ENCODE data around the gene SH2D2A. TPM values are rescaled to one million over a fixed set of nuclear protein-coding genes. Genes with fewer than 3 reads are reported as not detected.

SH2D2A gene
- total RNA-seq, 2 donors from 2014 or later = 129 to 137 TPM

DNA sequence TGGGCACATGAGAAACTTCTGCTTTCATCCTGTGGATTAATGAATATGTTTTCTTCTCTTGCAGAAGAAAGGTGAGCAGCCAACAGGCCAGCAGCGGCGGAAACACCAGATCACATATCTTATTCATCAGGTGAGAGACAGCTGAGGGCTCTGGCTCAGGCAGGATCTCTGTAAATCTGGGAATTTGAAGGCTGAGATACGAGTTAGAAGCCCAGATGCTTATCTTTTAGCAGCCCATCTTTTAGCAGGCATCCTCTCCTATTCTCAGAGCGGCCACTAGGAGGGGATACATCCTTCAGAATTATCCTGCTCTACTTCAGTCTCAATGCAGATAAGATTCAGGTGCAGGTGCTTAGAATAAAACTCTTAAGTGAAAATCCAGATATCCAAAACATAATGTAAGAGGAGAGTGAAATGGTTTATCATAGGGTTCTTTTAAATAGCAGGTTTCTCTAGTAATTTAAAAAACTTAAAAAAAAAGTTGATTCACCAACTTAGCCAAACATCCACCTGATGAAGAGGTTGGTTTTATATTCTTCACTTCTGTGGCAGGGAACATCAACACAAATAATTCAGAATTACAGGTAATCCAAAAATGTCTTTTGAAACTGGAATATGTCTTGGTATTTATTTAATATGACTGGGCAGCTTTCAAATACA lies 19.3 kb downstream of the SH2D2A start:
- ATAC-seq (peak; percentile 72), DNase-seq (peak in 2 of 3 donors; percentile 33 to 53)
- Mint-ChIP-seq H3K4me1 (peaks cover 28% of the 10 kb centered on the region), H3K27me3 (no peaks in the 10 kb centered on the region), H3K27ac (no peak overlapping the region), H3K4me3 (no peak overlapping the region), H3K36me3 (ENCODE audit: low read depth) (peaks cover 8% of the 10 kb centered on the region)
- no peaks in the 10 kb centered on the region for H3K9me3 ChIP-seq (ENCODE audit: control insufficient read depth, low read length, poor library complexity, severe bottlenecking)

- no peaks in the 10 kb centered on the region for H3K27me3 Mint-ChIP-seq
- peaks cover 10% of the 10 kb centered on the region for H3K36me3 Mint-ChIP-seq (ENCODE audit: low read depth)
- no peak overlapping the region for H3K4me3 Mint-ChIP-seq
- no peak overlapping the region for H3K27ac Mint-ChIP-seq
- H3K9me3 ChIP-seq (ENCODE audit: control insufficient read depth, low read length, poor library complexity, severe bottlenecking) = no peaks in the 10 kb centered on the region
- H3K4me1 Mint-ChIP-seq = peaks cover 20% of the 10 kb centered on the region
- no peak for ATAC-seq
- no peak for DNase-seq
Measured at GRCh38 chr1:156796340-156797097, 20.1 kb downstream of the SH2D2A start.

DNA sequence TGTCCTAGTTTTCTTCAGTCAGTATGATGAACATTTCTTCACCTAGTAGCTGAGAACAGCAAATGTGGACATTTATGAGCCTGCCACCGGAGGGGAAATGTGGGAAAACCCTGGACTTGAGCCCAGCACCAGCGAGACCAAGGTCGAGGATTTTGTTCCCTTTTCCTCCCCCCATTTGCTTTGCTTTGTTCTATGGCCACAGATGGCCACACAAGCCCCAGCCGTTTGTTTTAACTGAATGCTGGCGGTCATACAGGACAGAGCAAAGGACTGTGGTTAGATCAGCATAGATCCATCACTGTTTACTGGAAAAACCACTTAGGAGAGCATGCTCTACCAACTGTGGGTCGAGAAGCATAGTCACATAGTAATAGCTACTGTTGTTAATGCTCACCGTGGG lies 20.9 kb downstream of the SH2D2A start:
- no peak for DNase-seq
- H3K4me1 Mint-ChIP-seq = peaks cover 16% of the 10 kb centered on the region
- H3K36me3 Mint-ChIP-seq (ENCODE audit: low read depth) = peaks cover 10% of the 10 kb centered on the region
- H3K27ac Mint-ChIP-seq = no peak overlapping the region
- no peaks in the 10 kb centered on the region for H3K9me3 ChIP-seq (ENCODE audit: control insufficient read depth, low read length, poor library complexity, severe bottlenecking)
- no peaks in the 10 kb centered on the region for H3K27me3 Mint-ChIP-seq
- H3K4me3 Mint-ChIP-seq = no peak overlapping the region
- ATAC-seq = no peak

- H3K4me1 Mint-ChIP-seq = peaks cover 17% of the 10 kb centered on the region
- no peak overlapping the region for H3K27ac Mint-ChIP-seq
- H3K36me3 Mint-ChIP-seq (ENCODE audit: low read depth) = peaks cover 10% of the 10 kb centered on the region
Measured at GRCh38 chr1:156795374-156795733, 21.3 kb downstream of the SH2D2A start.

DNA sequence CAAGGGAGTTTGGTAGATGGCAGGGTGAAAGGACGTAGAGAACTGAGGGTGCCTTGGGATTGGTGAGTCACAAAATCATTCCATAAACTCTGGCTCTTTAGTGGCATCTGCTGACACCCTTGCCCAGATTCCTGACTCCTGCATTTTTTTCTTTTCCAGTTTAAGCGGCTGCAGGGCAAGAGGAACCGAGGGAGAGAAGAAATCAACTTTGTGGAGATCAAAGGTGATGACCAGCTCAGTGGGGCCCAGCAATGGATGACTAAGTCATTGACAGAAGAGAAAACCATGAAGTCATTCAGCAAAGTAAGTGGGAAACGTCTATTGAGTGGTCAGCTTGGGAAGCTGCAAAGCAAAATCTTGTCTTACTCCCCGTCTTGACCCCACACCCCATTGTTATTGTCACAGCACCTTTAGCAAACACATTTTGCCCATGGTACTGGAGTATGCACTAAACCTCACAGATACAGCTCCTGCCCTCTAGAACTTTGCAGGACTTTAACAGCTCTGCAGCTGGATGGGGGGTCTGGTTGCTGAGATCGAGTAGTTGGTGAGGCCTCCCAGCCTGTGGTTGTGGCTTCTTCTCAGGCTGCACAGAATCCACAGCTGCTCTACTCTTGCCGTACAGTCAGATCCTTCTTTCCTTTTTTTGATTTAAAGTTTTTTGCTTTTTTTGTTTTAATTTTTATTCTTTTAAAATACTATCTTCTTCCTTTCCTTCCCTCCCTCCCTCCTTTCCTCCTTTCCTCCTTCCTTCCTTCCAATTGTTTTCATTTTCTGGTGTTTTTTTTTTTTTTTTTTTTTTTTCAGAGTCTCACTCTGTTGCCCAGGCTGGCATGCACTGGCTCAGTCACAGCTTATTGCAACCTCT lies 21.9 kb downstream of the SH2D2A start:
- Mint-ChIP-seq H3K36me3 (ENCODE audit: low read depth) (peaks cover 10% of the 10 kb centered on the region), H3K4me1 (peaks cover 17% of the 10 kb centered on the region), H3K27ac (no peak overlapping the region), H3K27me3 (no peaks in the 10 kb centered on the region), H3K4me3 (no peak overlapping the region)
- ATAC-seq (no peak), DNase-seq (no peak)
- no peaks in the 10 kb centered on the region for H3K9me3 ChIP-seq (ENCODE audit: control insufficient read depth, low read length, poor library complexity, severe bottlenecking)

More at GRCh38 chr1:156795374-156795733, 21.3 kb downstream of the SH2D2A start:
- H3K9me3 ChIP-seq (ENCODE audit: control insufficient read depth, low read length, poor library complexity, severe bottlenecking) = no peaks in the 10 kb centered on the region
- no peaks in the 10 kb centered on the region for H3K27me3 Mint-ChIP-seq
- no peak overlapping the region for H3K4me3 Mint-ChIP-seq
- no peak for ATAC-seq
- no peak for DNase-seq

DNA sequence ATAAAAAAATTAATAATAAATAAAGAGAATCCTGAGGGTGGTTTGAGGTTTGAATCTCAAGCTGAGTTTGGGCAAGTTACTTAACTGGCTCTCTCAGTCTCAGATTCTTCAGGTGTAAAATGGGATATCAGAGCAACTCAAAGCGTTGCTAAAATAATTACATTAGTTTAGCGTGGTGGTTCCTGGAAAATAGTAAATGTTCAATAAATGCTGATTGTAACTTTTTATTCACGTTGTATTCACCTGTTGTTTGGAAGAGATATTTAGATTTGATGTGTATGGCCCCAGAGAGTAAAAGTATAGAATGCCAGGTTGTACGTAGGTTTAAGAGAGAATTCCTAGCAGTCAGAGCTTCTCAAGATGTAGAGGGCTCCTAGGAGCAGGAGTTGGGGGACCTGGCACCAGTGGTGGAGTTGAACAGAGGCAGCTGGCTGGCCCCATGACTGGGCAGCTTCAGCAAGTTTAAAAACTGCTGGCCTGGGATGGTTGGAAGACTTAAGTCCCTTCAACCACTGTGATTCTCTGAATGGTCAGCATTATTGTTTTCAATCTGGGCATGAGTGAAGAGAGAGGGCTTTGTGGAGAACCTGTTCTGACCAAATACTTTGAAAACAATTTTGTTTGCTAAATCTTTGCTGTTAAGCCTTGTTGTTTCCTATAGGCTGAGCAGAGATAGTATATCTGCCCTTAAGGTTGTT lies 26.9 kb downstream of the SH2D2A start:
- no peak for DNase-seq
- Mint-ChIP-seq H3K27ac (peak overlapping the region; percentile 84), H3K4me3 (no peak overlapping the region), H3K36me3 (ENCODE audit: low read depth) (peaks cover 9% of the 10 kb centered on the region), H3K4me1 (peaks cover 16% of the 10 kb centered on the region), H3K27me3 (no peaks in the 10 kb centered on the region)
- no peaks in the 10 kb centered on the region for H3K9me3 ChIP-seq (ENCODE audit: control insufficient read depth, low read length, poor library complexity, severe bottlenecking)
- ATAC-seq = no peak

- Mint-ChIP-seq H3K27ac (no peak overlapping the region), H3K27me3 (no peaks in the 10 kb centered on the region), H3K4me1 (peaks cover 15% of the 10 kb centered on the region), H3K4me3 (no peak overlapping the region), H3K36me3 (ENCODE audit: low read depth) (peaks cover 9% of the 10 kb centered on the region)
- no peaks in the 10 kb centered on the region for H3K9me3 ChIP-seq (ENCODE audit: control insufficient read depth, low read length, poor library complexity, severe bottlenecking)
- no peak for DNase-seq
- no peak for ATAC-seq
Measured at GRCh38 chr1:156788136-156788535, 28.5 kb downstream of the SH2D2A start.

GRCh38 chr1:156786640-156787039 lies 30.0 kb downstream of the SH2D2A start:
- DNase-seq = no peak
- no peak for ATAC-seq

DNA sequence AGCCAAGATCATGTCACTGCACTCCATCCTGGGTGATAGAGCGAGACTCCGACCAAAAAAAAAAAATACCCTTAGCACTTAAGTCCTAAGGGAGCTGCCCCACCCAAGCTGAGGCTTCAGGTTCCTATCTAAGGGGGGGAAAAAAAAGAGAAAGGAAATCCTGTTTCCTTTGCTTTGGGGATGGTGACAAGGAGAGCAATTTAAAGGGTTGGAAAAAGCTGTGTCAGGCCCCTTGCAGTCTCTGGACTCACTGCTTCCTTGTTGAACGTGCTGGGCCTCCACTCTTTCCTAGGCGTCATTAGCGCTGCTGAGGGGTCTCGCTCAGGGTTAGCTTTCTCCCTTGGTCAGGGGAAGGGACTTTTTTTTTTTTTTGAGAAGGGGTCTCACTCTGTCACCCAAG lies 31.2 kb downstream of the SH2D2A start:
- peak overlapping the region; percentile 43 for H3K27ac Mint-ChIP-seq
- peaks cover 10% of the 10 kb centered on the region for H3K36me3 Mint-ChIP-seq (ENCODE audit: low read depth)
- peaks cover 20% of the 10 kb centered on the region for H3K4me1 Mint-ChIP-seq
- no peaks in the 10 kb centered on the region for H3K27me3 Mint-ChIP-seq
- no peak overlapping the region for H3K4me3 Mint-ChIP-seq
- DNase-seq = no peak
- H3K9me3 ChIP-seq (ENCODE audit: control insufficient read depth, low read length, poor library complexity, severe bottlenecking) = no peaks in the 10 kb centered on the region
- no peak for ATAC-seq

More at GRCh38 chr1:156786640-156787039, 30.0 kb downstream of the SH2D2A start:
- Mint-ChIP-seq H3K27ac (no peak overlapping the region), H3K36me3 (ENCODE audit: low read depth) (peaks cover 9% of the 10 kb centered on the region), H3K4me1 (peaks cover 17% of the 10 kb centered on the region), H3K27me3 (no peaks in the 10 kb centered on the region), H3K4me3 (no peak overlapping the region)
- H3K9me3 ChIP-seq (ENCODE audit: control insufficient read depth, low read length, poor library complexity, severe bottlenecking) = no peaks in the 10 kb centered on the region

GRCh38 chr1:156781585-156782186 lies 35.0 kb downstream of the SH2D2A start:
- ATAC-seq = no peak
- Mint-ChIP-seq H3K27ac (no peak overlapping the region), H3K36me3 (ENCODE audit: low read depth) (peaks cover 3% of the 10 kb centered on the region)

GRCh38 chr1:156777573-156777972 lies 39.1 kb downstream of the SH2D2A start:
- Mint-ChIP-seq H3K4me1 (peaks cover 42% of the 10 kb centered on the region), H3K36me3 (ENCODE audit: low read depth) (peaks cover 6% of the 10 kb centered on the region), H3K27ac (peak overlapping the region; percentile 78), H3K4me3 (no peak overlapping the region), H3K27me3 (no peaks in the 10 kb centered on the region)
- DNase-seq = no peak
- no peak for ATAC-seq
- H3K9me3 ChIP-seq (ENCODE audit: control insufficient read depth, low read length, poor library complexity, severe bottlenecking) = no peaks in the 10 kb centered on the region

More at GRCh38 chr1:156781585-156782186, 35.0 kb downstream of the SH2D2A start:
- H3K9me3 ChIP-seq (ENCODE audit: control insufficient read depth, low read length, poor library complexity, severe bottlenecking) = no peaks in the 10 kb centered on the region
- Mint-ChIP-seq H3K27me3 (no peaks in the 10 kb centered on the region), H3K4me1 (peaks cover 25% of the 10 kb centered on the region), H3K4me3 (no peak overlapping the region)
- no peak for DNase-seq

GRCh38 chr1:156776942-156777341 lies 39.7 kb downstream of the SH2D2A start:
- H3K9me3 ChIP-seq (ENCODE audit: control insufficient read depth, low read length, poor library complexity, severe bottlenecking) = no peaks in the 10 kb centered on the region
- H3K4me1 Mint-ChIP-seq = peaks cover 42% of the 10 kb centered on the region
- H3K4me3 Mint-ChIP-seq = no peak overlapping the region
- ATAC-seq (no peak), DNase-seq (no peak)
- peaks cover 6% of the 10 kb centered on the region for H3K36me3 Mint-ChIP-seq (ENCODE audit: low read depth)
- H3K27ac Mint-ChIP-seq = peak overlapping the region; percentile 78
- no peaks in the 10 kb centered on the region for H3K27me3 Mint-ChIP-seq
